Neuronal stem cell (in vitro differentiated cells): ENCODE data around the gene HOXD4.
A peak's percentile ranks its signal among the peaks of the same experiment; 100 is the strongest.

Source experiments
- DNase-seq: peaks from one replicate; pipeline ENCODE4 v3.0.0-alpha.2; 2013; ENCODE audit warnings: low spot score
- H2AFZ ChIP-seq: one replicate; pipeline ENCODE4 v1.6.1; 2013; ENCODE audit warnings: mild to moderate bottlenecking, low read length, inconsistent platforms
- H2AK5ac ChIP-seq: 2 replicates; pipeline ENCODE4 v1.6.1; 2013; ENCODE audit warnings: low read depth, mild to moderate bottlenecking, inconsistent platforms, low read length, moderate library complexity, mixed read lengths
- H2BK120ac ChIP-seq: 2 replicates; pipeline ENCODE4 v1.6.1; 2013; ENCODE audit warnings: low read depth, mild to moderate bottlenecking, inconsistent platforms, low read length, moderate library complexity, mixed read lengths
- H2BK12ac ChIP-seq: one replicate; pipeline ENCODE4 v1.6.1; 2013; ENCODE audit warnings: low read length, inconsistent platforms
- H2BK15ac ChIP-seq: 2 replicates; pipeline ENCODE4 v1.6.1; 2013; ENCODE audit warnings: mild to moderate bottlenecking, low read length, inconsistent platforms, mixed read lengths
- H2BK5ac ChIP-seq: one replicate; pipeline ENCODE4 v1.6.1; 2013; ENCODE audit warnings: inconsistent platforms, mild to moderate bottlenecking, low read length, moderate library complexity
- H3K14ac ChIP-seq: one replicate; pipeline ENCODE4 v1.6.1; 2013; ENCODE audit warnings: low read length, inconsistent platforms
- H3K18ac ChIP-seq: 2 replicates; pipeline ENCODE4 v1.6.1; 2013; ENCODE audit warnings: low read length, inconsistent platforms
- H3K23ac ChIP-seq: 2 replicates; pipeline ENCODE4 v1.6.1; 2013; ENCODE audit warnings: low read depth, mild to moderate bottlenecking, mixed read lengths, low read length, inconsistent platforms; ENCODE audit not compliant: poor library complexity
- H3K27ac ChIP-seq: replicated peaks from 3 replicates; pipeline ENCODE4 v1.5.1; 2013; ENCODE audit warnings: low read length, inconsistent platforms
- H3K27me3 ChIP-seq, 3 experiments: 2 replicates each; pipeline ENCODE4 v1.6.1; 2013; ENCODE audit warnings: low read length in 3 of 3, mild to moderate bottlenecking in 2 of 3, inconsistent platforms in 1 of 3, low read depth in 1 of 3, mixed read lengths in 1 of 3, moderate library complexity in 1 of 3; ENCODE audit not compliant: control insufficient read depth in 3 of 3, insufficient read depth in 3 of 3
- H3K36me3 ChIP-seq, 2 donors: replicated peaks in 1 of 2; 2 replicates each; pipeline ENCODE4 v1.6.1; 2013; ENCODE audit warnings: low read length in 2 of 2; ENCODE audit not compliant: control insufficient read depth in 2 of 2, insufficient read depth in 2 of 2
- H3K4ac ChIP-seq: 2 replicates; pipeline ENCODE4 v1.6.1; 2013; ENCODE audit warnings: inconsistent platforms, mild to moderate bottlenecking, low read length, moderate library complexity
- H3K4me1 ChIP-seq, 2 donors: 1 replicate in 1 of 2; 2 replicates in 1 of 2; pipeline ENCODE4 v1.6.1; 2013; ENCODE audit warnings: low read length in 2 of 2, low read depth in 1 of 2; ENCODE audit not compliant: control insufficient read depth in 2 of 2, insufficient read depth in 1 of 2
- H3K4me2 ChIP-seq: one replicate; pipeline ENCODE4 v1.6.1; 2013; ENCODE audit warnings: mild to moderate bottlenecking, low read length, inconsistent platforms; ENCODE audit not compliant: insufficient read depth, poor library complexity, severe bottlenecking
- H3K4me3 ChIP-seq, 2 donors: 2 replicates each; pipeline ENCODE4 v1.5.1; 2013; ENCODE audit warnings: low read length in 2 of 2, mild to moderate bottlenecking in 2 of 2, inconsistent platforms in 1 of 2, moderate library complexity in 1 of 2
- H3K79me1 ChIP-seq: one replicate; pipeline ENCODE4 v1.6.1; 2013; ENCODE audit warnings: low read depth, mild to moderate bottlenecking, inconsistent platforms, low read length, moderate library complexity
- H3K9ac ChIP-seq: one replicate; pipeline ENCODE4 v1.6.1; 2013; ENCODE audit warnings: mild to moderate bottlenecking, low read depth, low read length, inconsistent platforms; ENCODE audit not compliant: poor library complexity
- H3K9me3 ChIP-seq, 2 donors: replicated peaks in 1 of 2; 2 replicates each; pipeline versions ENCODE3 to v1.6.1; 2013; ENCODE audit warnings: low read length in 2 of 2, mild to moderate bottlenecking in 2 of 2, inconsistent platforms in 1 of 2, low read depth in 1 of 2, mixed read lengths in 1 of 2, moderate library complexity in 1 of 2; ENCODE audit not compliant: control insufficient read depth in 2 of 2, insufficient read depth in 1 of 2
- H4K8ac ChIP-seq: one replicate; pipeline ENCODE4 v1.6.1; 2013; ENCODE audit warnings: low read depth, mild to moderate bottlenecking, inconsistent platforms, low read length, moderate library complexity
- H4K91ac ChIP-seq: one replicate; pipeline ENCODE4 v1.6.1; 2013; ENCODE audit warnings: low read length, low read depth, mild to moderate bottlenecking, inconsistent platforms; ENCODE audit not compliant: poor library complexity
- WGBS, 2 donors: extraction: QIAGEN DNeasy Blood & Tissue Kit; methylation state at CpG; one replicate each; pipeline ENCODE4 v1.1.7; 2013; ENCODE audit warnings: missing lambda C conversion rate in 2 of 2, mixed read lengths in 1 of 2; ENCODE audit not compliant: insufficient read length in 2 of 2, insufficient replicate concordance in 1 of 2; ENCODE audit errors: extremely low coverage in 2 of 2; 5-methylcytosine and 5-hydroxymethylcytosine counted together

Gene HOXD4

DNA sequence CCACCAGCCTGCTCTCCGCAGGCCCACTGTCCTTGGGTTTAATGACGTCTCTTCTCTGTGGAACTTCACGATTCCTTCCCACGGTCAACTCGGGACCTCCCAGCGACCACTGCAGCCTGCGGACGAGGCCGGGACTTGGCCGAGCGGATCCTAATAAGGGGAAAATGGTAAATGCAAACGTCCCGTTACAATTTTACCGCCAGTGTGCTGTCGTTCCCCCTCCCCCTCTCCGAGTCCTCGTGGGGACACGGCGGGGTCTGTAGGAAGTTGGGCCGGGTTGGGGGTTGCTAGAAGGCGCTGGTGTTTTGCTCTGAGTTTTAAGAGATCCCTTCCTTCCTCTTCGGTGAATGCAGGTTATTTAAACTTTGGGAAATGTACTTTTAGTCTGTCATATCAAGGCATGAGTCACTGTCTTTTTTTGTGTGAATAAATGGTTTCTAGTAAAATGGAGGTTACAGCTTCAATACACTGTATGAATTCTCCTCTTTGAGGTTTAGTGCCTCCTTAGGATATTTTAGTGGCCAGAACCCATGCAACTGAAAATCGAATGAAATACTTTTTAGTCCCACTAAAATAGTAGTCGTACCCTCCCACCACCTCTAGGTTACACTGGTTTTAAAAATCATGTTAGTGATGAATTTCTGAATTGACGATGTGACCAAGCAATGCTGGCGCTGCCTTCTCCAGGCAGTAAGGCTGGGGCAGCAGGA is 42.0 kb upstream of the HOXD4 start:
- no peak overlapping the region for H3K23ac ChIP-seq
- no peak overlapping the region for H3K14ac ChIP-seq
- no peaks in the 10 kb centered on the region for H3K36me3 ChIP-seq
- H3K4me3 ChIP-seq: no peak overlapping the region
- H3K18ac ChIP-seq: no peak overlapping the region
- no peaks in the 10 kb centered on the region for H3K79me1 ChIP-seq
- no peak overlapping the region for H4K91ac ChIP-seq
- H2BK120ac ChIP-seq: no peak overlapping the region
- no peak overlapping the region for H2AK5ac ChIP-seq
- no peak overlapping the region for H3K27ac ChIP-seq
- no peak for DNase-seq
- no peak overlapping the region for H2BK15ac ChIP-seq
- no CpG with 5 or more reads among the region's 26 CpGs for WGBS, 2 donors
- no peak overlapping the region for H4K8ac ChIP-seq
- no peak overlapping the region for H2BK12ac ChIP-seq
- H2AFZ ChIP-seq: peak overlapping the region; percentile 35
- H3K4me2 ChIP-seq: no peak overlapping the region
- no peak overlapping the region for H3K9ac ChIP-seq
- H3K9me3 ChIP-seq: peaks cover 0 to 4% of the 10 kb centered on the region in 2 donors
- no peak overlapping the region for H3K4ac ChIP-seq
- H3K4me1 ChIP-seq: peaks cover 0 to 1% of the 10 kb centered on the region in 2 donors
- H2BK5ac ChIP-seq: no peak overlapping the region
- peaks cover 64 to 98% (median 98%) of the 10 kb centered on the region in 3 experiments for H3K27me3 ChIP-seq

GRCh38 chr2:176109946-176110345 is 41.4 kb upstream of the HOXD4 start:
- H3K4me3 ChIP-seq: no peak overlapping the region
- H3K36me3 ChIP-seq: no peaks in the 10 kb centered on the region
- peaks cover 0 to 4% of the 10 kb centered on the region in 2 donors for H3K9me3 ChIP-seq
- H3K9ac ChIP-seq: no peak overlapping the region
- no peak overlapping the region for H3K4ac ChIP-seq
- H3K4me1 ChIP-seq: peaks cover 0 to 1% of the 10 kb centered on the region in 2 donors
- no peak overlapping the region for H2AFZ ChIP-seq
- H3K27ac ChIP-seq: no peak overlapping the region
- no peak overlapping the region for H2BK120ac ChIP-seq
- no peak for DNase-seq
- H3K4me2 ChIP-seq: no peak overlapping the region
- no peak overlapping the region for H2BK5ac ChIP-seq
- no peak overlapping the region for H3K23ac ChIP-seq
- H3K79me1 ChIP-seq: no peaks in the 10 kb centered on the region
- H4K91ac ChIP-seq: no peak overlapping the region
- no peak overlapping the region for H2BK15ac ChIP-seq
- no peak overlapping the region for H3K14ac ChIP-seq
- peaks cover 61 to 98% (median 98%) of the 10 kb centered on the region in 3 experiments for H3K27me3 ChIP-seq
- no peak overlapping the region for H3K18ac ChIP-seq
- WGBS, 2 donors: no CpG with 5 or more reads among the region's 4 CpGs
- H2AK5ac ChIP-seq: no peak overlapping the region
- H4K8ac ChIP-seq: no peak overlapping the region
- no peak overlapping the region for H2BK12ac ChIP-seq

GRCh38 chr2:176110415-176111308 is 40.7 kb upstream of the HOXD4 start:
- Histone ChIP-seq H2BK12ac (no peak overlapping the region), H2AFZ (no peak overlapping the region), H3K27me3 (peaks cover 54 to 98% (median 96%) of the 10 kb centered on the region in 3 experiments), H4K91ac (no peak overlapping the region), H3K14ac (no peak overlapping the region), H2BK15ac (no peak overlapping the region), H3K4me3 (no peak overlapping the region), H3K9ac (no peak overlapping the region), H3K18ac (no peak overlapping the region), H3K36me3 (no peaks in the 10 kb centered on the region), H2BK120ac (no peak overlapping the region), H3K27ac (no peak overlapping the region), H3K23ac (no peak overlapping the region), H4K8ac (no peak overlapping the region), H3K4ac (no peak overlapping the region), H2AK5ac (no peak overlapping the region), H3K9me3 (peaks cover 0 to 4% of the 10 kb centered on the region in 2 donors), H3K4me2 (no peak overlapping the region), H3K4me1 (peaks cover 0 to 1% of the 10 kb centered on the region in 2 donors), H3K79me1 (no peaks in the 10 kb centered on the region), H2BK5ac (no peak overlapping the region)
- no peak for DNase-seq
- WGBS, 2 donors: no CpG with 5 or more reads among the region's 7 CpGs

- Histone ChIP-seq H4K8ac (no peak overlapping the region), H3K23ac (no peak overlapping the region), H3K36me3 (no peaks in the 10 kb centered on the region), H2AFZ (no peak overlapping the region), H3K79me1 (no peaks in the 10 kb centered on the region), H3K4me1 (peaks cover 0 to 1% of the 10 kb centered on the region in 2 donors), H2AK5ac (no peak overlapping the region), H3K9me3 (peaks cover 0 to 2% of the 10 kb centered on the region in 2 donors), H3K4ac (no peak overlapping the region), H3K18ac (no peak overlapping the region), H3K14ac (no peak overlapping the region), H2BK120ac (no peak overlapping the region), H3K4me3 (no peak overlapping the region), H2BK15ac (no peak overlapping the region), H2BK12ac (no peak overlapping the region), H3K9ac (no peak overlapping the region), H3K27me3 (peaks cover 54 to 98% (median 96%) of the 10 kb centered on the region in 3 experiments), H3K4me2 (no peak overlapping the region), H3K27ac (no peak overlapping the region), H2BK5ac (no peak overlapping the region), H4K91ac (no peak overlapping the region)
- WGBS, 2 donors: no CpG with 5 or more reads among the region's 16 CpGs
- DNase-seq: no peak
Measured at GRCh38 chr2:176111309-176111663, 40.1 kb upstream of the HOXD4 start.
